ENCODE data around the gene ALK. TPM values are rescaled to one million over a fixed set of nuclear protein-coding genes. Genes with fewer than 3 reads are reported as not detected.

Gene ALK
- total RNA-seq, 4 donors from 2014 or later, result 0.66 TPM; not detected in 3

GRCh38 chr2:29694741-29695140, 226.6 kb downstream of the ALK start:
- intact Hi-C loops (cut with DNase I; ENCODE audit: low total_unique reads), result no loop called here
- H3K4me3 ChIP-seq (ENCODE audit: low read depth, poor library complexity, severe bottlenecking), result no peak overlapping the region
- no peak for DNase-seq (ENCODE audit: low spot score in 2 of 2)
- TF ChIP-seq POLR2A (IDR thresholded peaks at IDR 0.05) (no peak), CTCF (IDR thresholded peaks at IDR 0.05) (no peak)
- WGBS, 2 donors, result 88 to 91% methylated on average over 5 of the region's 5 CpGs

GRCh38 chr2:29691391-29691950, 229.9 kb downstream of the ALK start:
- H3K4me3 ChIP-seq (ENCODE audit: low read depth, poor library complexity, severe bottlenecking), result no peak overlapping the region
- intact Hi-C loops (cut with DNase I; ENCODE audit: low total_unique reads), result no loop called here
- DNase-seq (ENCODE audit: low spot score in 2 of 2), result no peak
- no peak for TF ChIP-seq CTCF (IDR thresholded peaks at IDR 0.05)
- TF ChIP-seq POLR2A (IDR thresholded peaks at IDR 0.05), result no peak
- 91 to 97% methylated on average over 2 of the region's 2 CpGs for WGBS, 2 donors

DNA sequence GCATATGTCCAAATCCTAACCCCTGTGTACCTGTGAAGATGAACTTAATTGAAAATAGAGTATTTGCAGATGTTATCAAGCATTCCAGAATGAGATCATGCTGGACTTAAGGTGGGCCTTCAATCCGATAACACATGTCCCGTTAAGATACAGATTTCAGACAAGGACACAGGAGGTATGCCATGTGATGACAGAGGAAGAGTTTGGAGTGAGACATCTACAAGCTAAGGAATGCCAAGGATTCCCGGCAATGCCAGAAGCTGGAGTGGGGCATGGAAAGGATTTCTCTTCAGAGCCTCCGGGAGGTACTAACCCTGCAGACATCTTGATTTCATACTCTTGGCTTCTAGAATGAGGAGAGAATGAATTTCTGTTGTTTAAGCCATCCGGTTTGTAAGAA, 231.7 kb downstream of the ALK start:
- H3K4me3 ChIP-seq (ENCODE audit: low read depth, poor library complexity, severe bottlenecking), result no peak overlapping the region
- TF ChIP-seq CTCF (IDR thresholded peaks at IDR 0.05) (no peak), POLR2A (IDR thresholded peaks at IDR 0.05) (no peak)
- WGBS, 2 donors, result 90 to 95% methylated on average over 5 of the region's 5 CpGs
- intact Hi-C loops (cut with DNase I; ENCODE audit: low total_unique reads), result no loop called here
- DNase-seq (ENCODE audit: low spot score in 2 of 2), result no peak

- TF ChIP-seq CTCF (IDR thresholded peaks at IDR 0.05), result no peak
- no peak for TF ChIP-seq POLR2A (IDR thresholded peaks at IDR 0.05)
- H3K4me3 ChIP-seq (ENCODE audit: low read depth, poor library complexity, severe bottlenecking), result no peak overlapping the region
- 69 to 75% methylated on average over 2 of the region's 2 CpGs for WGBS, 2 donors
- no peak for DNase-seq (ENCODE audit: low spot score in 2 of 2)
- intact Hi-C loops (cut with DNase I; ENCODE audit: low total_unique reads), result no loop called here
Measured at GRCh38 chr2:29688429-29688828, 233.0 kb downstream of the ALK start.

GRCh38 chr2:29687121-29687520, 234.3 kb downstream of the ALK start:
- TF ChIP-seq CTCF (IDR thresholded peaks at IDR 0.05) (no peak), POLR2A (IDR thresholded peaks at IDR 0.05) (no peak)
- 72 to 81% methylated on average over 2 of the region's 2 CpGs for WGBS, 2 donors

DNA sequence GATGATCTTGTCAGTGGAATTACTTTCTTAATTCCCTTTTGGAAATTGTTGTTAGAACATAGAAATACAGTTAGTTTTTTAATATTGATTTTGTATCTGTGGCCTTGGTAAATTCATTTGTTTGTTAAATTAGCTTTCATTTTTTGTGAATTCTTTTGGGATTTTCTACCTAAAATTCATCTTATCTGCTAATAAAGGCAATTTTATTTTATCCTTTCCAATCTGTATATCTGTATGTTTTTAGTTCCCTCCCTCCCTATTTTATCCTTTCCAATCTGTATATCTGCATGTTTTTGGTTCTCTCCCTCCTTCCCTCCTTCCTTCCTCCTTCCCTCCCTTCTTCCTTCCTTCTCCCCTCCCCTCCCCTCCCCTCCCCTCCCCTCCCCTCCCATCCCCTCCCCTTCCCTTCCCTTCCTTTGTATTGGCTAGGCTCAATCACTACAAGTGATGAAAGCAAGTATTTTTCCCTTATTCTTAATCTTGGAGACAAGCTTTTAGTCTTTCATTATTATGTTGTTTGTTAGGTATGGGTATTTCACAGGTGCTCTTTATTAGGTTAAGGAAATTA, 244.4 kb downstream of the ALK start:
- DNase-seq (ENCODE audit: low spot score in 2 of 2), result no peak
- no peak overlapping the region for H3K4me3 ChIP-seq (ENCODE audit: low read depth, poor library complexity, severe bottlenecking)
- intact Hi-C loops (cut with DNase I; ENCODE audit: low total_unique reads), result no loop called here
- no peak for TF ChIP-seq POLR2A (IDR thresholded peaks at IDR 0.05)
- TF ChIP-seq CTCF (IDR thresholded peaks at IDR 0.05), result no peak

More at GRCh38 chr2:29687121-29687520, 234.3 kb downstream of the ALK start:
- H3K4me3 ChIP-seq (ENCODE audit: low read depth, poor library complexity, severe bottlenecking), result no peak overlapping the region
- DNase-seq (ENCODE audit: low spot score in 2 of 2), result no peak
- intact Hi-C loops (cut with DNase I; ENCODE audit: low total_unique reads), result no loop called here
